ENCODE data around the gene TIMM17B. TPM values are rescaled to one million over a fixed set of nuclear protein-coding genes. Genes with fewer than 3 reads are reported as not detected.
"Not testable (repeated sequence)": the region's sequence is repeated elsewhere in the genome, so short reads cannot be mapped to it uniquely, and the experiment has no call there.

The TIMM17B gene
- total and polyA plus RNA-seq, 2 donors (not counting 1 experiment from before 2014, with no cell fraction given), result 50.0 to 63.9 TPM

- CTCF ChIA-PET; H3K4me2 ChIP-seq (replicated peaks; ENCODE audit: low read depth, low read length, poor library complexity, severe bottlenecking); H3K36me3 ChIP-seq (replicated peaks in 1 of 2; ENCODE audit: control extremely low read depth in 1 of 2, control insufficient read depth in 1 of 2, extremely low read depth in 1 of 2, insufficient read depth in 2 of 2, low read length in 1 of 2); H3K27ac ChIP-seq (ENCODE audit: low read length in 2 of 2); H2AFZ ChIP-seq (ENCODE audit: insufficient read depth, low read depth, low read length, poor library complexity, severe bottlenecking); H3K4me1 Mint-ChIP-seq; H3K27me3 ChIP-seq (replicated peaks in 1 of 4; ENCODE audit: control extremely low read depth in 1 of 4, control insufficient read depth in 3 of 4, insufficient read depth in 4 of 4, low read length in 3 of 4); POLR2A ChIA-PET; H4K20me1 ChIP-seq (ENCODE audit: control insufficient read depth, insufficient read depth, low read length, poor library complexity, severe bottlenecking); ATAC-seq (ENCODE audit: low read depth); H3K9ac ChIP-seq (ENCODE audit: low read length); H3K9me3 Mint-ChIP-seq (ENCODE audit: insufficient read depth); H3K4me1 ChIP-seq (ENCODE audit: control insufficient read depth in 2 of 2, insufficient read depth in 2 of 2, low read length in 2 of 2); H3K27ac Mint-ChIP-seq; H3K79me2 ChIP-seq (ENCODE audit: control insufficient read depth, insufficient read depth, low read length); H3K4me3 ChIP-seq (ENCODE audit: control extremely low read depth in 1 of 5, extremely low read depth in 1 of 5, insufficient read depth in 1 of 5, low read depth in 2 of 5, low read length in 4 of 5); DNase-seq; H3K4me3 Mint-ChIP-seq; intact Hi-C loops (cut with micrococcal nuclease); H3K9me3 ChIP-seq (ENCODE audit: control extremely low read depth in 1 of 3, control insufficient read depth in 2 of 3, insufficient read depth in 1 of 3, low read length in 2 of 3): not testable (repeated sequence)
- peaks cover 13% of the 10 kb centered on the region for H3K27me3 Mint-ChIP-seq
Measured at GRCh38 chrX:48853494-48853893, 44.1 kb downstream of the TIMM17B start.

- Histone ChIP-seq H3K9me3 (ENCODE audit: control extremely low read depth in 1 of 3, control insufficient read depth in 2 of 3, insufficient read depth in 1 of 3, low read length in 2 of 3) (no peaks in the 10 kb centered on the region), H3K79me2 (ENCODE audit: control insufficient read depth, insufficient read depth, low read length) (no peaks in the 10 kb centered on the region), H3K4me1 (ENCODE audit: control insufficient read depth in 2 of 2, insufficient read depth in 2 of 2, low read length in 2 of 2) (no peaks in the 10 kb centered on the region), H3K9ac (ENCODE audit: low read length) (no peak overlapping the region), H4K20me1 (ENCODE audit: control insufficient read depth, insufficient read depth, low read length, poor library complexity, severe bottlenecking) (no peaks in the 10 kb centered on the region), H3K4me2 (replicated peaks; ENCODE audit: low read depth, low read length, poor library complexity, severe bottlenecking) (no peak overlapping the region), H3K27ac (ENCODE audit: low read length in 2 of 2) (no peak overlapping the region), H3K36me3 (replicated peaks in 1 of 2; ENCODE audit: control extremely low read depth in 1 of 2, control insufficient read depth in 1 of 2, extremely low read depth in 1 of 2, insufficient read depth in 2 of 2, low read length in 1 of 2) (no peaks in the 10 kb centered on the region), H2AFZ (ENCODE audit: insufficient read depth, low read depth, low read length, poor library complexity, severe bottlenecking) (no peak overlapping the region), H3K27me3 (replicated peaks in 1 of 4; ENCODE audit: control extremely low read depth in 1 of 4, control insufficient read depth in 3 of 4, insufficient read depth in 4 of 4, low read length in 3 of 4) (no peaks in the 10 kb centered on the region), H3K4me3 (ENCODE audit: control extremely low read depth in 1 of 5, extremely low read depth in 1 of 5, insufficient read depth in 1 of 5, low read depth in 2 of 5, low read length in 4 of 5) (no peak overlapping the region)
- WGBS (ENCODE audit: insufficient coverage), result 100% methylated on average over 2 of the region's 7 CpGs
- no peak overlapping the region for H3K4me3 Mint-ChIP-seq
- intact Hi-C loops (cut with micrococcal nuclease), result no loop called here
- TF ChIP-seq EZH2 (IDR thresholded peaks at IDR 0.05; ENCODE audit: borderline replicate concordance, insufficient read depth, low read depth, low read length, poor library complexity, severe bottlenecking) (no peak), CTCF (IDR thresholded peaks at IDR 0.05) (no peak)
- H3K9me3 Mint-ChIP-seq (ENCODE audit: insufficient read depth), result no peaks in the 10 kb centered on the region
- H3K4me1 Mint-ChIP-seq, result no peaks in the 10 kb centered on the region
- peaks cover 13% of the 10 kb centered on the region for H3K27me3 Mint-ChIP-seq
- ATAC-seq (ENCODE audit: low read depth) (no peak), DNase-seq (no peak)
- CTCF ChIA-PET, result no interaction called here
- H3K27ac Mint-ChIP-seq, result no peak overlapping the region
- POLR2A ChIA-PET, result no interaction called here
Measured at GRCh38 chrX:48852857-48853256, 44.7 kb downstream of the TIMM17B start.

All from B cell (primary cell).